Measurements from ENCODE around the gene PCNX2.

PCNX2 gene

DNA sequence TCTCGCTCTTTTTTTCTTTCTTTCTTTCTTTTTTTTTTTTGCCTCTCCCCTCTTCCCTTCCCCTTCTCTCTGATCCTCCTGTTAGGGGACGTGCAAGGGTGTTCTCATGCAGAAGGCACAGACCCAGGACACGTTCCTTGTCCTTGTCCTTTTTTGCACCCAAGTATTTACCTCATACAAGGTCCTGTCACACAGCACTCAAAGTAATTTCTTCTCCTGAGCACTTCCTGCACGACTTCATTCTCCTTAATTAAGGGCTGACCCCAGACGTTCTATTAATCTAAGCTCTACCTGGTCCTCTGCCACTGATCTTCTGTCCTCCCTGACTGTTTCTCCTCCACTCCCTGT lies 424 bp upstream of the PCNX2 start:
- no peak for TF ChIP-seq TAF1 (IDR thresholded peaks at IDR 0.05; ENCODE audit: borderline replicate concordance, insufficient read depth, low read length)
- no peak for TF ChIP-seq FOXP2 (optimal IDR thresholded peaks at IDR 0.05; ENCODE audit: borderline replicate concordance, extremely low read depth, extremely low read length, insufficient read depth)
- TF ChIP-seq, protein P1, sequence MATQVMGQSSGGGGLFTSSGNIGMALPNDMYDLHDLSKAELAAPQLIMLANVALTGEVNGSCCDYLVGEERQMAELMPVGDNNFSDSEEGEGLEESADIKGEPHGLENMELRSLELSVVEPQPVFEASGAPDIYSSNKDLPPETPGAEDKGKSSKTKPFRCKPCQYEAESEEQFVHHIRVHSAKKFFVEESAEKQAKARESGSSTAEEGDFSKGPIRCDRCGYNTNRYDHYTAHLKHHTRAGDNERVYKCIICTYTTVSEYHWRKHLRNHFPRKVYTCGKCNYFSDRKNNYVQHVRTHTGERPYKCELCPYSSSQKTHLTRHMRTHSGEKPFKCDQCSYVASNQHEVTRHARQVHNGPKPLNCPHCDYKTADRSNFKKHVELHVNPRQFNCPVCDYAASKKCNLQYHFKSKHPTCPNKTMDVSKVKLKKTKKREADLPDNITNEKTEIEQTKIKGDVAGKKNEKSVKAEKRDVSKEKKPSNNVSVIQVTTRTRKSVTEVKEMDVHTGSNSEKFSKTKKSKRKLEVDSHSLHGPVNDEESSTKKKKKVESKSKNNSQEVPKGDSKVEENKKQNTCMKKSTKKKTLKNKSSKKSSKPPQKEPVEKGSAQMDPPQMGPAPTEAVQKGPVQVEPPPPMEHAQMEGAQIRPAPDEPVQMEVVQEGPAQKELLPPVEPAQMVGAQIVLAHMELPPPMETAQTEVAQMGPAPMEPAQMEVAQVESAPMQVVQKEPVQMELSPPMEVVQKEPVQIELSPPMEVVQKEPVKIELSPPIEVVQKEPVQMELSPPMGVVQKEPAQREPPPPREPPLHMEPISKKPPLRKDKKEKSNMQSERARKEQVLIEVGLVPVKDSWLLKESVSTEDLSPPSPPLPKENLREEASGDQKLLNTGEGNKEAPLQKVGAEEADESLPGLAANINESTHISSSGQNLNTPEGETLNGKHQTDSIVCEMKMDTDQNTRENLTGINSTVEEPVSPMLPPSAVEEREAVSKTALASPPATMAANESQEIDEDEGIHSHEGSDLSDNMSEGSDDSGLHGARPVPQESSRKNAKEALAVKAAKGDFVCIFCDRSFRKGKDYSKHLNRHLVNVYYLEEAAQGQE (IDR thresholded peaks at IDR 0.05; ENCODE audit: insufficient read depth in 1 of 2, low read depth in 2 of 2, low read length in 2 of 2), result no peak
- TF ChIP-seq SIN3A (IDR thresholded peaks at IDR 0.05; ENCODE audit: borderline replicate concordance, insufficient read depth, low read length), result no peak
- TF ChIP-seq POLR2AphosphoS5 (IDR thresholded peaks at IDR 0.05; ENCODE audit: low read depth, low read length), result no peak

DNA sequence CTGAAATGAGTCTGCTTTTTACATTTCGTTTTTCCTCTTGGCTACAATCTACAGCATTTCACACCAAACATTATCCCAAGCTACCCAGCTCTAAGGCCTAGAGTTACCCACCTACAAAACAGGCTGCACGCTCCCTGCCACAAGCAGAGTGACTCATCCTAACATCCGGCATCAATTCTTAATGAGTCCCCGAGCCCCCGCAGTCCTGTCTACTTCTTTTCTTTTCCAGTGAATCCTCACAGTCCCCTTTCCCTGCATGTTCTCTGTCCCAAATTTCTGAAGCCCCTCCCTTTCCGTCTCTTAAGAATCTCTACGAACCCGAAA lies 650 bp downstream of the PCNX2 start:
- TF ChIP-seq SIN3A (IDR thresholded peaks at IDR 0.05; ENCODE audit: borderline replicate concordance, insufficient read depth, low read length) (no peak), POLR2AphosphoS5 (IDR thresholded peaks at IDR 0.05; ENCODE audit: low read depth, low read length) (no peak), TAF1 (IDR thresholded peaks at IDR 0.05; ENCODE audit: borderline replicate concordance, insufficient read depth, low read length) (no peak), FOXP2 (optimal IDR thresholded peaks at IDR 0.05; ENCODE audit: borderline replicate concordance, extremely low read depth, extremely low read length, insufficient read depth) (no peak)
- TF ChIP-seq, protein P1 (IDR thresholded peaks at IDR 0.05; ENCODE audit: insufficient read depth in 1 of 2, low read depth in 2 of 2, low read length in 2 of 2), result no peak

DNA sequence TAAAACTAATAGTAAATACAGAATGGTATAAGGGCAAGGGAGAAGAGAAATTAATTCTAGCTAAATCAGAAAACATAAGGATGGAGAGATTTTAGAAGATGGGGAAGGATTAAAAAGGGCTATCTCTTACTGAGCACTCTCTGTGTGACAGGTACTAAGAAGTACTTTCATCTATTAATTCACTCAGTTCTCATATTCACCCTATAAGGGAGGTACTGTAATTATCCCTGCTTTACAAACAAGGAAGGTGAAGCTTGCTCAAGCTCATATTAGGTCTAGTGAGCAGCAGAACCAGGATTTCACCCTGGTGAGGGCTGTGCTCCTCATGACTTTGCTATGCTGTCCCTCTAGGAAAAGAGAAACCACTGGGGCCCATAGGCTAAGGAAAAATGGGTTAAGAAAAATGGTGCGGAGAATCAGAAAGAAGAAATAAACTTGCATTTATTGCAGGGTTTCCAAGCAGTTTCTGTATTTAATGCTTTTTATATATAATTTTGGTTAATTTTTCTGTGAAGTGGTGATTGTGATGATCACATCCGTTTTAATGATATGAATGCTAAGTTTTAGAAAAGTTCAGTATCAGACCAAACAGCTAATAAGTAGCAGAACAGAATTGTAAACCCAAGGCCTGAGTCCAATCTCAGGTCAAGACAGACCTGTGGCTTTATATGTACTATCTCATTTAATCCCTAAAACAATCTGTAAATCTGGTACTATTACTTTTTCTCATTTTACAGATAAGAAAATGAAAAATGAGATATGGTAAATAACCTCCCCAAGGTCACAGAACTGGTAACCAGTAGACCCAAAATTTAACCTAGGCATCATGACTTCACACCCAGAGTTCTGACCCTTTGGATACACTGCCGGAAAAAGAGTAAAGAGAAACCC lies 1.7 kb downstream of the PCNX2 start:
- TF ChIP-seq SIN3A (IDR thresholded peaks at IDR 0.05; ENCODE audit: borderline replicate concordance, insufficient read depth, low read length), result no peak
- TF ChIP-seq FOXP2 (optimal IDR thresholded peaks at IDR 0.05; ENCODE audit: borderline replicate concordance, extremely low read depth, extremely low read length, insufficient read depth), result no peak
- TF ChIP-seq, protein P1 (IDR thresholded peaks at IDR 0.05; ENCODE audit: insufficient read depth in 1 of 2, low read depth in 2 of 2, low read length in 2 of 2), result no peak
- TF ChIP-seq POLR2AphosphoS5 (IDR thresholded peaks at IDR 0.05; ENCODE audit: low read depth, low read length), result no peak
- TF ChIP-seq TAF1 (IDR thresholded peaks at IDR 0.05; ENCODE audit: borderline replicate concordance, insufficient read depth, low read length), result no peak

DNA sequence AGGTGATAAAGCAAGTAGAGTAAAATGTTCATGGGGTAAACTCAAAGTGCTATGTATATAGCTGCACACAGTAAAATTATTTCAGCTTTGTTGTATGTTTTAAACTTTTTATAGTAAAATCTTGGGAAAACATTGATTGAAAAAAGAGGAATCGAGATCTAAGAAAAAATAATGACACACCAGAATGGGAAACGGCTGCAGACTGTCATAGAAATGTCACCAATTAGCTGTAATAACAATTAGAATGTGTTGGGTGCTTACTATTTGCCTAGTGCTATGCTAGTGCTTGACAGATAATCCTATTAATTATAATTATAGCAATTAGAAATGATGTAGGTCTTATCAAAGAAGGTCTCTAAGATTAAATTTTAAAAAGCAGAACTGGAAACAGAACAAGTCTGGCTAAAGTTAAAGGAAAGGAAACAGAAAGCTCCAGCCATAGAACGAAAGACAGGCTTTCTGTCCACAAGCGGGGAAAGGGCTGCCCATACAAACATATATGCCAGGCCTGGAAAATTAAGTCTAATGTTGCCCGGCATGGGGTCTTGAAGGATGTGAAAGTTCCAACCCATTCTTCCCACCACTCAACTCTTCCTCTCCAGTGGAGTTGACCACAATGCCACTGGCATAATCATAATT lies 5.0 kb downstream of the PCNX2 start:
- TF ChIP-seq SIN3A (IDR thresholded peaks at IDR 0.05; ENCODE audit: borderline replicate concordance, insufficient read depth, low read length) (no peak), POLR2AphosphoS5 (IDR thresholded peaks at IDR 0.05; ENCODE audit: low read depth, low read length) (no peak), FOXP2 (optimal IDR thresholded peaks at IDR 0.05; ENCODE audit: borderline replicate concordance, extremely low read depth, extremely low read length, insufficient read depth) (no peak), TAF1 (IDR thresholded peaks at IDR 0.05; ENCODE audit: borderline replicate concordance, insufficient read depth, low read length) (no peak)
- TF ChIP-seq, protein P1 (IDR thresholded peaks at IDR 0.05; ENCODE audit: insufficient read depth in 1 of 2, low read depth in 2 of 2, low read length in 2 of 2), result no peak

Measured in PFSK-1 (cell line).